K562 (cell line): ENCODE measurements around the gene PCAT6. TPM values are rescaled to one million over a fixed set of nuclear protein-coding genes. Genes with fewer than 3 reads are reported as not detected.
A peak's percentile ranks its signal among the peaks of the same experiment; 100 is the strongest.

Experiments used
- ATF7 ChIP-seq: fragments of 450-650 bp; IDR thresholded peaks from 2 replicates; pipeline ENCODE4 v1.7.1; 2014; ENCODE audit warnings: mild to moderate bottlenecking, moderate library complexity
- E2F8 ChIP-seq: fragments of 450-650 bp; IDR thresholded peaks from 2 replicates; pipeline ENCODE4 v1.7.1; 2018; ENCODE audit warnings: mild to moderate bottlenecking, low read depth; ENCODE audit not compliant: partially characterized antibody
- HDAC3 ChIP-seq: fragments of 450-650 bp; IDR thresholded peaks from 2 replicates; pipeline ENCODE4 v1.6.1; 2018; ENCODE audit warnings: borderline replicate concordance, mild to moderate bottlenecking, moderate library complexity; ENCODE audit not compliant: partially characterized antibody
- NKRF ChIP-seq: fragments of 450-650 bp; IDR thresholded peaks from 2 replicates; pipeline ENCODE4 v1.6.1; 2016; ENCODE audit warnings: borderline replicate concordance
- NR3C1 ChIP-seq: sonication (generic); formaldehyde crosslinking; IDR thresholded peaks from 2 replicates; pipeline ENCODE4 v1.8.1; 2022; ENCODE audit warnings: missing genetic modification reagents
- NUFIP1 ChIP-seq: fragments of 450-650 bp; IDR thresholded peaks from 2 replicates; pipeline ENCODE4 v1.6.1; 2018; ENCODE audit not compliant: partially characterized antibody
- RCOR1 ChIP-seq, 2 experiments: IDR thresholded peaks; 2 replicates each; pipeline ENCODE4 v1.6.1; 2012; ENCODE audit warnings: low read depth in 2 of 2, low read length in 2 of 2, borderline replicate concordance in 1 of 2, improper control_type of control experiment in 1 of 2
- TOE1 ChIP-seq, 2 experiments: fragments of 450-650 bp in 1 of 2; sonication (generic) in 1 of 2; formaldehyde crosslinking in 1 of 2; IDR thresholded peaks; 2 replicates each; pipeline versions ENCODE4 v1.7.1 to v1.8.0; 2016 to 2022; ENCODE audit warnings: borderline replicate concordance in 2 of 2, mild to moderate bottlenecking in 2 of 2, antibody characterized with exemption in 1 of 2, inconsistent platforms in 1 of 2, low read depth in 1 of 2, missing genetic modification reagents in 1 of 2, moderate library complexity in 1 of 2
- YBX1 ChIP-seq: fragments of 450-650 bp; IDR thresholded peaks from 2 replicates; pipeline ENCODE4 v1.7.1; 2016; ENCODE audit warnings: mild to moderate bottlenecking
- ZBTB34 ChIP-seq: fragments of 250-450 bp; sonication (Bioruptor Pico); IDR thresholded peaks from 2 replicates; pipeline ENCODE4 v1.8.0; 2021; ENCODE audit warnings: mild to moderate bottlenecking, moderate library complexity
- polyA plus RNA-seq, 8 experiments: library from polyadenylated mRNA; depleted of rRNA in 4 of 8; stranded (reverse) in 5 of 8; unstranded in 3 of 8; fragments of >200 nt; fragmentation: Nextera tagmentation in 2 of 8; fragmentation: Illumina TruSeq in 1 of 8; extraction: Ambion mirVana in 2 of 8; extraction: Trizol in 1 of 8; gene quantifications; 2 replicates each; pipeline versions ENCODE4 v1.2.1 to v1.2.3, GENCODE V29; 2011 to 2014; ENCODE audit warnings: inconsistent platforms in 1 of 8, missing spikeins in 1 of 8
- total RNA-seq, 7 experiments: library from RNA; depleted of rRNA in 6 of 7; stranded (reverse); fragments of >200 nt in 6 of 7; fragmentation: Illumina TruSeq in 2 of 7; extraction: Trizol in 2 of 7; gene quantifications; 2 replicates each; pipeline versions ENCODE4 v1.2.1 to v1.2.3, GENCODE V29; 2011 to 2021; ENCODE audit warnings: low replicate concordance in 1 of 7
- TF ChIP-seq, protein P1 (sequence below): fragments of 450-650 bp; formaldehyde crosslinking; IDR thresholded peaks from 2 replicates; pipeline ENCODE4 v1.4.0; 2020; ENCODE audit warnings: mild to moderate bottlenecking, moderate library complexity
- TF ChIP-seq, protein P2 (sequence below), 2 experiments: fragments of 450-650 bp; IDR thresholded peaks; 2 replicates each; pipeline ENCODE4 v1.6.1; 2018; ENCODE audit warnings: mild to moderate bottlenecking in 2 of 2, low read depth in 1 of 2; ENCODE audit not compliant: partially characterized antibody in 2 of 2

PCAT6 gene
- total and polyA plus RNA-seq, 9 of the 15 experiments (the other 6 are each of a cell fraction or from before 2014, with no cell fraction given) = 0.25 to 2.4 (median 0.54) TPM; not detected in 1

- TF ChIP-seq RCOR1 (IDR thresholded peaks at IDR 0.05; ENCODE audit: borderline replicate concordance in 1 of 2, low read depth in 2 of 2, low read length in 2 of 2) (no peak), NUFIP1 (no peak), E2F8 (no peak), ZBTB34 (CRISPR knock-in tag) (peak; percentile 55; the same call in 1 of the 2 replicates), TOE1 (IDR thresholded peaks at IDR 0.05; ENCODE audit: borderline replicate concordance) (no peak), TOE1 (CRISPR knock-in tag; IDR thresholded peaks at IDR 0.05; ENCODE audit: borderline replicate concordance, low read depth) (no peak), ATF7 (no peak), HDAC3 (no peak), NKRF (no peak), YBX1 (no peak), NR3C1 (CRISPR knock-in tag) (0 out of 2 replicates have a peak, but pooled peaks have one; percentile 3)
- TF ChIP-seq, protein P1, sequence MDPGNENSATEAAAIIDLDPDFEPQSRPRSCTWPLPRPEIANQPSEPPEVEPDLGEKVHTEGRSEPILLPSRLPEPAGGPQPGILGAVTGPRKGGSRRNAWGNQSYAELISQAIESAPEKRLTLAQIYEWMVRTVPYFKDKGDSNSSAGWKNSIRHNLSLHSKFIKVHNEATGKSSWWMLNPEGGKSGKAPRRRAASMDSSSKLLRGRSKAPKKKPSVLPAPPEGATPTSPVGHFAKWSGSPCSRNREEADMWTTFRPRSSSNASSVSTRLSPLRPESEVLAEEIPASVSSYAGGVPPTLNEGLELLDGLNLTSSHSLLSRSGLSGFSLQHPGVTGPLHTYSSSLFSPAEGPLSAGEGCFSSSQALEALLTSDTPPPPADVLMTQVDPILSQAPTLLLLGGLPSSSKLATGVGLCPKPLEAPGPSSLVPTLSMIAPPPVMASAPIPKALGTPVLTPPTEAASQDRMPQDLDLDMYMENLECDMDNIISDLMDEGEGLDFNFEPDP (CRISPR knock-in tag) = peak; percentile 83; the same call in 1 of the 2 replicates
- TF ChIP-seq, protein P2, sequence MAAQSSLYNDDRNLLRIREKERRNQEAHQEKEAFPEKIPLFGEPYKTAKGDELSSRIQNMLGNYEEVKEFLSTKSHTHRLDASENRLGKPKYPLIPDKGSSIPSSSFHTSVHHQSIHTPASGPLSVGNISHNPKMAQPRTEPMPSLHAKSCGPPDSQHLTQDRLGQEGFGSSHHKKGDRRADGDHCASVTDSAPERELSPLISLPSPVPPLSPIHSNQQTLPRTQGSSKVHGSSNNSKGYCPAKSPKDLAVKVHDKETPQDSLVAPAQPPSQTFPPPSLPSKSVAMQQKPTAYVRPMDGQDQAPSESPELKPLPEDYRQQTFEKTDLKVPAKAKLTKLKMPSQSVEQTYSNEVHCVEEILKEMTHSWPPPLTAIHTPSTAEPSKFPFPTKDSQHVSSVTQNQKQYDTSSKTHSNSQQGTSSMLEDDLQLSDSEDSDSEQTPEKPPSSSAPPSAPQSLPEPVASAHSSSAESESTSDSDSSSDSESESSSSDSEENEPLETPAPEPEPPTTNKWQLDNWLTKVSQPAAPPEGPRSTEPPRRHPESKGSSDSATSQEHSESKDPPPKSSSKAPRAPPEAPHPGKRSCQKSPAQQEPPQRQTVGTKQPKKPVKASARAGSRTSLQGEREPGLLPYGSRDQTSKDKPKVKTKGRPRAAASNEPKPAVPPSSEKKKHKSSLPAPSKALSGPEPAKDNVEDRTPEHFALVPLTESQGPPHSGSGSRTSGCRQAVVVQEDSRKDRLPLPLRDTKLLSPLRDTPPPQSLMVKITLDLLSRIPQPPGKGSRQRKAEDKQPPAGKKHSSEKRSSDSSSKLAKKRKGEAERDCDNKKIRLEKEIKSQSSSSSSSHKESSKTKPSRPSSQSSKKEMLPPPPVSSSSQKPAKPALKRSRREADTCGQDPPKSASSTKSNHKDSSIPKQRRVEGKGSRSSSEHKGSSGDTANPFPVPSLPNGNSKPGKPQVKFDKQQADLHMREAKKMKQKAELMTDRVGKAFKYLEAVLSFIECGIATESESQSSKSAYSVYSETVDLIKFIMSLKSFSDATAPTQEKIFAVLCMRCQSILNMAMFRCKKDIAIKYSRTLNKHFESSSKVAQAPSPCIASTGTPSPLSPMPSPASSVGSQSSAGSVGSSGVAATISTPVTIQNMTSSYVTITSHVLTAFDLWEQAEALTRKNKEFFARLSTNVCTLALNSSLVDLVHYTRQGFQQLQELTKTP (IDR thresholded peaks at IDR 0.05; ENCODE audit: low read depth in 1 of 2, partially characterized antibody in 2 of 2) = peak; percentile 42 to 45
Observed at GRCh38 chr1:202805886-202806844, 4.6 kb upstream of the PCAT6 start (continued).
